Bronchial epithelial cell (primary cell): ENCODE results near the gene ITGA5. TPM values are rescaled to one million over a fixed set of nuclear protein-coding genes. Genes with fewer than 3 reads are reported as not detected.
A peak's percentile ranks its signal among the peaks of the same experiment; 100 is the strongest.

Source experiments
- DNase-seq: peaks from one replicate; pipeline ENCODE4 v3.0.0-alpha.2; 2010; ENCODE audit warnings: low read depth
- FAIRE-seq: peaks from 2 replicates; lab custom pipeline; 2011; peaks lifted over from hg19 to GRCh38; lab: Jason Lieb, UNC
- H3K27me3 ChIP-seq: 2 replicates; pipeline ENCODE4 v1.5.1; 2011; ENCODE audit warnings: low read length; ENCODE audit not compliant: control insufficient read depth, insufficient read depth
- H3K36me3 ChIP-seq: 2 replicates; pipeline ENCODE4 v1.5.1; 2011; ENCODE audit warnings: low read length; ENCODE audit not compliant: control insufficient read depth, insufficient read depth
- H3K4me3 ChIP-seq: 2 replicates; pipeline ENCODE4 v1.5.1; 2011; ENCODE audit warnings: mild to moderate bottlenecking, low read depth, low read length, control low read depth
- total RNA-seq: library from RNA; depleted of rRNA; stranded (reverse); fragments of >200 nt; gene quantifications from 2 replicates; pipeline ENCODE4 v1.2.1, GENCODE V29; 2014
- TF ChIP-seq, protein P1 (sequence below): IDR thresholded peaks from 2 replicates; pipeline ENCODE4 v1.5.1; 2011; ENCODE audit warnings: mild to moderate bottlenecking, moderate library complexity, low read length, control low read depth, inconsistent platforms; ENCODE audit not compliant: insufficient read depth, severe bottlenecking

The ITGA5 gene
- total RNA-seq, 1 donor from 2014 or later: 98.5 TPM

DNA sequence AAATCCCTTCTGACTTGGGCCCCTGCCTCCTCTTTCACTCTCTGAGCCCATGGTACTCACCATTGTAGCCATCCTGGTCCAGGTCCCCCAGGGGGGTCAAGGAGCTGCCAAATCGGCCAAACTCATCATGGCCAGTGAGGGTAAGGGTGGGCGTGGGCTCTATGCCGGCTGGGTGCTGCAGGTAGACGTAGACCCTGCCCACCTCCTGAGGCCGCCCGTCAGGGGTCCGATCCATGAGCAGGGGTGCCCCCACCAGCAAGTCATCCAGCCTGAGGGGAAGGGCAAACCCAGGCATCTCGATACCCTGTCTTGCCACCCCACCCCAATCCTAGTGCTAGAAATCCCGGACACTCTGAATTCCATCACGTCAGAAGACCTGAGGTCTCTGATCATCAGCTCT is 14.0 kb downstream of the ITGA5 start:
- DNase-seq (no peak), FAIRE-seq (no peak)
- Histone ChIP-seq H3K27me3 (no peaks in the 10 kb centered on the region), H3K36me3 (peaks cover 67% of the 10 kb centered on the region), H3K4me3 (no peak overlapping the region)
- TF ChIP-seq, protein P1, sequence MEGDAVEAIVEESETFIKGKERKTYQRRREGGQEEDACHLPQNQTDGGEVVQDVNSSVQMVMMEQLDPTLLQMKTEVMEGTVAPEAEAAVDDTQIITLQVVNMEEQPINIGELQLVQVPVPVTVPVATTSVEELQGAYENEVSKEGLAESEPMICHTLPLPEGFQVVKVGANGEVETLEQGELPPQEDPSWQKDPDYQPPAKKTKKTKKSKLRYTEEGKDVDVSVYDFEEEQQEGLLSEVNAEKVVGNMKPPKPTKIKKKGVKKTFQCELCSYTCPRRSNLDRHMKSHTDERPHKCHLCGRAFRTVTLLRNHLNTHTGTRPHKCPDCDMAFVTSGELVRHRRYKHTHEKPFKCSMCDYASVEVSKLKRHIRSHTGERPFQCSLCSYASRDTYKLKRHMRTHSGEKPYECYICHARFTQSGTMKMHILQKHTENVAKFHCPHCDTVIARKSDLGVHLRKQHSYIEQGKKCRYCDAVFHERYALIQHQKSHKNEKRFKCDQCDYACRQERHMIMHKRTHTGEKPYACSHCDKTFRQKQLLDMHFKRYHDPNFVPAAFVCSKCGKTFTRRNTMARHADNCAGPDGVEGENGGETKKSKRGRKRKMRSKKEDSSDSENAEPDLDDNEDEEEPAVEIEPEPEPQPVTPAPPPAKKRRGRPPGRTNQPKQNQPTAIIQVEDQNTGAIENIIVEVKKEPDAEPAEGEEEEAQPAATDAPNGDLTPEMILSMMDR: no peak

DNA sequence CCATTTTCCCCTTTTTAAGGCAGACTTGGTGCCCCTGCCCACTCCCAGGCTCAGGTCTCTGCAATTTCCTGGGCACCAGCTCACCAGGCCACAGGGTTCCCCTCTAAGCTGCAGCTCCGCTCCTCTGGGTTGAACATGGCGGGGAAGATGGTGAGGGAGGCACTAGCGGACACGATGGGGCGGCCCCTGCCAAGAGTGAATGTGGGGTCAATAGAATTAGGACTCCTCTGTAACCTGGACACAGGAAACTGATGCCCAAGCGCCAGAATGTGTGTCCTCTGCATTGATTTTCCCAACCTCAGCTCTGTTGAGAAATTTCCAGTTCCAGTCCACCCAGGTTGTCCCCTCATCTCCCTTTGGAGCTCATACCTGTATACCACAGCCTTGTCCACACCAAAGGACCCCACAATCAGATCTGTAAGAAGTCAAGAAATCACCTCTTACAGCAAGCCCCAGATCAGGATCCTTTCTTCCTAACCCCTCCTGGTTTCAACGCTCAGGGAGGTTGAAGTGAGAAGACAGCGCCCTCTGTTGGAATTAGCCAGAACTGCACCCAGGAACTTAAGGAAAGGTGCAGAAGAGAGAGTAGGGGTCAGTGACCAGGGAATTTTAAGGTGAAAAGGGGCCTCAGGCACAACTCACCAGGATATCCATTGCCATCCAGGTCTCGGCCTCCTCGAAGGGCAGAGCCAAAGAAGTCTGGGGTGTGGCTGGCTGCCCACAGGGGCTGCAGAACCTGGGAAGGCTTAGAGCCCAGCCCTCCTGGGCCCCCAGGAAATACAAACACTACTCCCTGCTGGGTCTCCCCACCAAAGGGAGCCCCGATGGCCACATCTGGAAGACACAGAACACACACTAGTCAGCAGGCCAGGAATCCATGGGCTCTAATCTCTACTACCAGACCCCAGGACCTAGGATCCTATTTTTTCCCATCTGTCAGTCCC is 14.7 kb downstream of the ITGA5 start:
- TF ChIP-seq, protein P1: peak; percentile 83
- DNase-seq (peak; percentile 47), FAIRE-seq (no peak)
- Histone ChIP-seq H3K27me3 (no peaks in the 10 kb centered on the region), H3K36me3 (peaks cover 66% of the 10 kb centered on the region), H3K4me3 (no peak overlapping the region)

DNA sequence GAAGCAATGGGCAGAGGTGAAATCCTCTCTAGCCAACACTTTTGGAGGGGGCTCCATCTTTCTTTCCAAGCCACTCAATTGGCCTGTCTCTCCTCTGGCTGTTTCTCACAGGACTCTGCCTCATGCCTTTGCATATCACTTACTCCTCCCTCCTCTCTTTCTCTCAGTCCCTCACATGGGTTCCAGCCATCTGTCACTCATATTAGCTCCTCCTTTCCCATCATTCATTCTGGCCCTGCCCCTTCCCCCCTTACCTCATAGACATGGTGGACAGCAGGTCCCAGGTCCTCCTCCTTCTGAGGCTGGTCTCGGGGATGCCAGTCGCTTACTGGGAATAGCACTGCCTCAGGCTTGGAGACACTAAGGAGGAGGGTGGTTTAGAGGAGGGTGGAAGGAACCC is 17.9 kb downstream of the ITGA5 start:
- DNase-seq (no peak), FAIRE-seq (no peak)
- TF ChIP-seq, protein P1: no peak
- peaks cover 65% of the 10 kb centered on the region for H3K36me3 ChIP-seq
- no peaks in the 10 kb centered on the region for H3K27me3 ChIP-seq
- no peak overlapping the region for H3K4me3 ChIP-seq

DNA sequence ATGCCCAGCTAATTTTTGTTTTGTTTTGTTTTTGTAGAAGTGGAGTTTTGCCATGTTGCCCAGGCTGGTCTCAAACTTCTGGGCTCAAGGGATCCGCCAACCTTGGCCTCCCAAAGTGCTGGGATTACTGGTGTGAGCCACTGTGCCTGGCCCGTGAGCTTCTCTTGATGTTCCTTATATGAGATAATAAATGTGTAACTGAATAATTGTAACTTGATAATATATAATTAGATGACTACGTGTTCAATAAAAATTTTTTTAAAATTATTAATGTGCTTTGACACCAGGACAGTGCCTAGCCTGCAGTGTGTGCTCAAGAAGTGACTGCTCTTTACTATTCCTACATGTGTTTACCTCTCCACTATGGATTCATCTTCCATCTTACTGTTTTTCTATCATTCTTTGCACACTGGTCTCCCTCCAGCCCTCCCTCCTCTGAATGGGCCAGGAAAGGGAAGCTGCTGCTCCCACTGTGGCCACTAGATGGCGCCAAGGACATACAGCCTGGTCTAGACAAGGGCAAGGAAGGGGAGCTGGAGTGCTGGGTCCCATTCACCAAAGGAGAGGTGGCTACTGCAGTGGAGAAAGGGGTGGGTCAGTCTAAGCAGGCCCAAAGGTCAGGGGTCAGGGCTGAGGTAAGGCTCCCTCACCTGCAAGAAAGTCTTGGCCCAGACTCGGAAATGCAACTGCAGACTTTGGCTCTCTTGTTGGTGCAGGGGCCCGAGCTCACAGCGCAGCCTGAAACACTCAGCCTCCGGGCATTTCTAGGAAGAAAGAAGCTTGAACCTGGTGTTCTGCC is 19.9 kb downstream of the ITGA5 start:
- peaks cover 59% of the 10 kb centered on the region for H3K36me3 ChIP-seq
- TF ChIP-seq, protein P1: peak; percentile 96
- H3K27me3 ChIP-seq: no peaks in the 10 kb centered on the region
- DNase-seq (peak; percentile 64), FAIRE-seq (no peak)
- H3K4me3 ChIP-seq: no peak overlapping the region

DNA sequence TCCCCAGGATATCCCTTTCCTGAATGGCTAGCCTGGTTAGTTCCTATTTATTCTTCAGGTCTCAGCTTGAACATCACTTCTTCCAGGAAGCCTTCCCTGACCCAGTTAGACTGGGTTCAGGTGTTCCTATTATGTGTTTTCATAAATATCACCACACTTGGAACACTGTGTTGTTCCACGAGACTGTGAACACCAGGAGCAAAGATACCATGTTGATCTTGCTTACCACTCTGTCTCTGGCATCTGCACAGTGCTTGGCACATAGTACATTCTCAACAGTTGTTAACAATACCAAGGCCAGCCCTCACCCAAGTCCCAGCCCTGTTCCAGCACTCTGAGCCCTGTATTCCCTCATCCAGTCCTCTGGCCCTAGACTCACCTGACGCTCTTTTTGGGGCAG is 20.8 kb downstream of the ITGA5 start:
- H3K4me3 ChIP-seq: no peak overlapping the region
- DNase-seq (no peak), FAIRE-seq (no peak)
- H3K27me3 ChIP-seq: no peaks in the 10 kb centered on the region
- TF ChIP-seq, protein P1: no peak
- peaks cover 49% of the 10 kb centered on the region for H3K36me3 ChIP-seq
